ENCODE data around the gene DMRTC2. TPM values are rescaled to one million over a fixed set of nuclear protein-coding genes. Genes with fewer than 3 reads are reported as not detected.

The DMRTC2 gene
- total and polyA plus RNA-seq, 2 of the 8 experiments (the other 6 are each of a cell fraction or from before 2014, with no cell fraction given): not detected

GRCh38 chr19:41870401-41870873 lies 25.6 kb downstream of the DMRTC2 start (continued):
- TF ChIP-seq EP300 (IDR thresholded peaks at IDR 0.05; ENCODE audit: borderline replicate concordance in 1 of 2, low read depth in 2 of 2, low read length in 2 of 2): no peak
- no peak for TF ChIP-seq RNF2 (IDR thresholded peaks at IDR 0.05; ENCODE audit: borderline replicate concordance, low read depth, low read length, missing control alignments, poor library complexity, severe bottlenecking)
